SHP77 treated with DMSO at 0.1 percent for 48 hours (cell line): ENCODE data around the gene MT2A.

ENCODE experiments used
- DNase-seq: peaks from one replicate; lab custom pipeline; 2025; lab: John Stamatoyannopoulos, UW

The MT2A gene

GRCh38 chr16:56639045-56639444, 30.7 kb downstream of the MT2A start:
- no peak for DNase-seq

DNA sequence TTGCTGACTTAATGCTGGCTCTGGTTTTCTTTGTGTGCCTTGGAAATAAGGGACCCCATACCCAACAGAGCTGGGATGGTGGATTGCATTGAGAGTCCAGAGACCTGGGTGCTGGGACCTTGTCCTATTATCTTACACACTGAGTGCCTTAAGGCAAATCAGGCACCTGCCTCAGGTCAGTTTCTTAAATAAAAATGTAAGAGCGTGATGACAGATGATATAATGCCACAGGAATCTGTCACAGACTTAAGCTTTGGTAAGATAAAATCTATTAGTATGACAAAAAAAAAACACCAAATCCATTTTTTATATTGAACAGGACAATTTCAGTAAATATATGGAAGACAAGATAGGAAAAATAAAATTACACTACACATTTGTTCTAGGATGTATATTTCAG, 31.7 kb downstream of the MT2A start:
- no peak for DNase-seq

- DNase-seq, result no peak
Measured at GRCh38 chr16:56641166-56641565, 32.8 kb downstream of the MT2A start.

DNA sequence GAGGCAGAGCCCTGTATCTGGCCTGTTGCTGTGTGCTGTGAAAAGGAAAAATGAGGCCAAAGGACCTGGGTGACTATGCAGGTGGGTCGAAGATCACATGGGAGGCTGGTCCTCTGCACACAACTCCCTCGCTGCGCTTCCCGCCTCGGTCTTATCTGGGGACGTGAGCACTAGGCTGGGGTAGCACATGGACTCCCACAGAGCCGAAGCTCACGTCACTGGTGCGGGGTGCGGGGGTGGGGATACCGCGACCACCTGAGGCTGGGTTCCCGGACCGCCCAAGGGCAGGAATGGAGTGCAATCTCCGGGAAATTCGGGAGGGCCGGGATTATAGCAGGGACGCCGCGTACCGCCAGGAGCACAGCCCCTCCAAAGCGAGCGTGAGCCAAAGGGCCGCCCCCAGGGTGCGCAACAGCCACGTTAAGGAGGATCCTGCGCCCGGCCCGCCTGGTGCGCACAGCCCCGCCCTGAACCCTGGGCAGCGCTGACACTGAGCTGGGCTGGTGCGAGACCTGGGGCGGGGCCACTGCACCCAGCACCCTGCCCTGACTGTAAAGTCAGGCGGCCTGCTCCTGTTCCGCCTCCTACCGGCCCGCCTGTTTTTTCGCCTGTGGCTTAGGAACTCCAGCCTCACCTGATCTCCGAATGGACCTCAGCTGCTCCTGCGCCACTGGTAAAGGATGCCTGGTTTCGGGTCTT, 34.8 kb downstream of the MT2A start:
- no peak for DNase-seq

DNA sequence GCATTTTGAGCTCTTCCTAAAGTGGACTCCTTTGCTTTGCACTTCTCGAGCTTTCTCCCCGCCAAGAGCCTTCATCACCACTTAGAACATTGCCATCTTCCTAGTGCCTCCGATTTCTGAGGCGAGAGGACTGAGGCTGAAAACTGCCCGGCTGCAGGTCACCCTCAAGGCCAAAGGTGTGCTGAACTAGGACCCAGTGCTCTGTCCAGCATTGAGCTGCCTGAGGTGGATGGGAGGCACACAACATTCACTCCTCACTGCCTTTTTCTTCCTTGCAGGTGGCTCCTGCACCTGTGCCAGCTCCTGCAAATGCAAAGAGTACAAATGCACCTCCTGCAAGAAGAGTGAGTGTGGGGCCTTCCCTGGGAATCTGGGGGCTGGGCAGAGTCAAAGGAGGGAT, 35.4 kb downstream of the MT2A start:
- DNase-seq, result no peak

GRCh38 chr16:56645311-56645710, 36.9 kb downstream of the MT2A start:
- DNase-seq, result no peak

- no peak for DNase-seq
Measured at GRCh38 chr16:56645838-56646237, 37.5 kb downstream of the MT2A start.

DNA sequence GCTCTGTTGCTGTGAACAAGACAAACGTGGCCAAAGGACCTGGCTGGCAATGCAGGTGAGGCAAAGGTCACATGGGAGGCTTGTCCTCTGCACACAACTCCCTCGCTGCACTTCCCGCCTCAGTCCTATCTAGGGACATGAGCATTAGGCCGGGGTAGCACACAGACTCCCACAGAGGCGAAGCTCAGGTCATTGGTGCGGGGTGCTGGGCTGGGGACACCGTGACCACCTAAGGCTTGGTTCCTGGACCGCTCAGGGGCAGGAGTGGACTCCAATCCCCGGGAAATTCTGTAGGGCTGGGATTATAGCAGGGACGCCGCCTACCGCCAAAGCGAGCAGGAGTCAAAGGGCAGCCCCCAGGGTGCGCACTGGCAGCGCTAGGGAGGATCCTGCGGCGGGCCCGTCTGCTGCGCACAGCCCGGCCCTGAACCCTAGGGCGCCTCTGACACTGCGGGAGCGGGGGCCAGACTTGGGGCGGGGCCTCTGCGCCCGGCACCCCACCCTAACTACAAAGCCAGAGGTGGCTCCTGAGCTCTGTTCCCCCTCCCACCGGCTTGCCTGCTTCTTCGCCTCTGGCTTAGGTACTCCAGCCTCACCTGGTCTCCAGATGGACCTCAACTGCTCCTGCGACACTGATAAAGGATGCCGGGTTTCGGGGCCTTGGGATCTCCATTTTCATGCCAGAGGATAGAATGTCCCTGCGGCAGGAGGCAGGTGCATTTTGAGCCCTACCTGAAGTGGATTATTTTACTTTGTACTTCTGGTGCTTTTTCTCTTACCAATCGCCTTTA, 39.5 kb downstream of the MT2A start:
- no peak for DNase-seq

GRCh38 chr16:56649271-56649670, 40.9 kb downstream of the MT2A start:
- DNase-seq, result no peak

GRCh38 chr16:56649820-56650219, 41.4 kb downstream of the MT2A start:
- no peak for DNase-seq

GRCh38 chr16:56651586-56651985, 43.2 kb downstream of the MT2A start, which contains the start of gene MT1B:
MT1B (plus strand) TSS chr16:56651886; CDS start chr16:56651954, 68 bp downstream.
- no peak for DNase-seq

- DNase-seq, result no peak
Measured at GRCh38 chr16:56652600-56652999, 44.2 kb downstream of the MT2A start.

- DNase-seq, result no peak
Measured at GRCh38 chr16:56653218-56653617, 44.8 kb downstream of the MT2A start.

- DNase-seq, result no peak
Measured at GRCh38 chr16:56657555-56658326, 49.4 kb downstream of the MT2A start, which contains the start of gene MT1F. MT1F (plus strand) TSS chr16:56657959; CDS start chr16:56658059, 100 bp downstream.

- DNase-seq, result no peak
Measured at GRCh38 chr16:56658327-56658875, 50.0 kb downstream of the MT2A start.
